Measurements from ENCODE around the gene SYCN. TPM values are rescaled to one million over a fixed set of nuclear protein-coding genes. Genes with fewer than 3 reads are reported as not detected.

The SYCN gene
- total RNA-seq, 1 donor from 2014 or later, result not detected

Other genes with a start within 250 kb of the SYCN start
- gene FBXO17, start 228.5 kb downstream of the SYCN start, total RNA-seq, result not detected in 2 replicates
- 0.24 TPM in 1 of 2 replicates, not detected in the other for gene FBXO27, start 171.7 kb downstream of the SYCN start, total RNA-seq
- not detected in 2 replicates for gene ACP7, start 119.9 kb downstream of the SYCN start, total RNA-seq
- 13.7 and 14.2 TPM in 2 replicates for gene PAK4, start 78.5 kb downstream of the SYCN start, total RNA-seq
- not detected in 2 replicates for gene NCCRP1, start 7.3 kb downstream of the SYCN start, total RNA-seq
- not detected in 2 replicates for gene IFNL3, start 40.7 kb upstream of the SYCN start, total RNA-seq
- gene IFNL4, start 44.6 kb upstream of the SYCN start, total RNA-seq, result not detected in 2 replicates
- gene IFNL2, start 64.1 kb upstream of the SYCN start, total RNA-seq, result not detected in 2 replicates
- gene IFNL1, start 92.1 kb upstream of the SYCN start, total RNA-seq, result not detected in 2 replicates
- gene LRFN1, start 116.6 kb upstream of the SYCN start, total RNA-seq, result 0.58 and 0.71 TPM in 2 replicates
- gene GMFG, start 131.8 kb upstream of the SYCN start, total RNA-seq, result 149 and 168 TPM in 2 replicates
- 53.0 and 60.7 TPM in 2 replicates for gene SAMD4B, start 138.2 kb upstream of the SYCN start, total RNA-seq
- gene PAF1, start 186.8 kb upstream of the SYCN start, total RNA-seq, result 50.3 and 52.4 TPM in 2 replicates
- 38.0 and 39.0 TPM in 2 replicates for gene MED29, start 187.1 kb upstream of the SYCN start, total RNA-seq
- 167 and 206 TPM in 2 replicates for gene ZFP36, start 202.6 kb upstream of the SYCN start, total RNA-seq
- gene PLEKHG2, start 208.4 kb upstream of the SYCN start, total RNA-seq, result 111 and 125 TPM in 2 replicates
- gene RPS16, start 231.7 kb upstream of the SYCN start, total RNA-seq, result 4,002 and 4,656 TPM in 2 replicates
- 184 and 200 TPM in 2 replicates for gene SUPT5H, start 241.3 kb upstream of the SYCN start, total RNA-seq

Data from activated B cell treated with CpG ODN at 0.5 μM for 24 hours (primary cell).